ENCODE measurements around the gene GPR156. TPM values are rescaled to one million over a fixed set of nuclear protein-coding genes. Genes with fewer than 3 reads are reported as not detected.
"Not testable (repeated sequence)": the region's sequence is repeated elsewhere in the genome, so short reads cannot be mapped to it uniquely, and the experiment has no call there.

GPR156 gene
- total RNA-seq (2021; fragmentation: NEBNext Ultra II Directional; extraction: Animal tissue kit (Norgen Biotek cat#: 25700)) = under 1 TPM; 0.14 to 0.29 (median 0.21) TPM
- long read RNA-seq = 0 reads

DNA sequence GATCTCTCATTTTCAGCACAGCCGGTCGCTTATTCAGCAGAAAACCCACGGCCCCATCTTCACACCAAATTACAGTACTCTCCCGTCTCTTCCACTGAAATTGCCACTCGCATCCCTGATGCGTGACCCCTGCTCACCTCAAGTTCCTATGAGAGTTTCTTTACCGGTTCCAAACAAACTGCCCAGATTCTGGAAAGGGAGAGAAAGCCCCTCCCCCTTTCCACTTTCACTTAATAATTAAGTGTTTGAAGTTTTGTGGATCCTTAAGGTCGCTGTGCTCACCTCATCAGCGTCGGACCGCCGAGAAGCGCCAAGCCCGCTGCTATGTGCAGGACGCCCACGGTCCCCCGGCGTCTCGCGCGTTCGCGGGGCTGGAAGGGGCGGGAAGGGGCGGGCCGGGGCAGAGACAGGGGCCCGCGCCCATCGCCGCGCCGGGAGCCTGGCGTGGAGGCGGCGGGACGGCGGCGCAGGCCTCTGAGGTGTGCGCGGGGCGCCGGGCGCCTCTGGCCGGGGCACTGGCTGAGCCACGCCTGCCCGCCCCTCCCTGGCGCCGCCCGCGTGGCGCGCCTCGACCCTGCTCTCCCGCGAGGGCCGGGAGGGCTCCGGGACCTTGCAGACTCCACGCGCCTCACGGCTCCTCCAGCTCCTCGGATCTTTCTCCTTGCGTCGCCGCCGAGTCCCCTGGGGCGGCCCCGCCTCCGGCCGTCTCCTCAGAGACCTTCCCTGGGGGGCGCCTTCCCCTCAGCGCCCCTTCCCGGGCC is at the start of gene GPR156:
GPR156 (minus strand) TSS at position 476 of the 761 bp plus-strand sequence. CDS start 41,124 bp downstream, outside the sequence.
- H3K27ac Mint-ChIP-seq = no peak within 1 kb of the TSS
- no peak for DNase-seq
- TF ChIP-seq CTCF (IDR thresholded peaks at IDR 0.05) = no peak

DNA sequence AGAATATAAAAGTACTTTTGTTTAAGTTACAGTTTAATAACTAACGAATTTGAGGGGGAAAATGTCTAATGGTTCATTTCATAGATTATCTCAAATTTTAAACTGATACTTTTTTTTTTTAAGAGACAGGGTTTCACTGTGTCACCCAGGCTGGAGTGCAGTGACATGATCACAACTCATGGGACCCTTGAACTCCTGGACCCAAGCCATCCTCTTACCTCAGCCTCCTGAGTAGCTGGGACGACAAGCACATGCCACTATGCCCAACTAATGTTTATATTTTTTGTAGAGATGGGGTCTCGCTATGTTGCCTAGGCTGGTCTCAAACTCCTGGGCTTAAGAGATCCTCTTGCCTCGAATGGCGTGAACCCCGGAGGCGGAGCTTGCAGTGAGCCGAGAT is 47.6 kb upstream of the GPR156 start:
- DNase-seq = no peak
- Mint-ChIP-seq H3K4me1 (ENCODE audit: low read depth) (no peaks in the 10 kb centered on the region), H3K4me3 (no peak overlapping the region), H3K27ac (no peak overlapping the region), H3K27me3 (ENCODE audit: insufficient read depth) (no peaks in the 10 kb centered on the region), H3K9me3 (no peaks in the 10 kb centered on the region), H3K36me3 (ENCODE audit: low read depth) (peaks cover 17% of the 10 kb centered on the region)
- TF ChIP-seq CTCF (IDR thresholded peaks at IDR 0.05) = no peak

More for the DNA sequence above, at the start of gene GPR156:
- Mint-ChIP-seq H3K4me1 (ENCODE audit: low read depth) (no peaks in the 10 kb centered on the region), H3K4me3 (peak within 1 kb of the TSS; percentile 83), H3K9me3 (no peaks in the 10 kb centered on the region), H3K36me3 (ENCODE audit: low read depth) (no peaks in the 10 kb centered on the region; the same call in 1 of the 2 replicates), H3K27me3 (ENCODE audit: insufficient read depth) (peaks cover 48% of the 10 kb centered on the region)

DNA sequence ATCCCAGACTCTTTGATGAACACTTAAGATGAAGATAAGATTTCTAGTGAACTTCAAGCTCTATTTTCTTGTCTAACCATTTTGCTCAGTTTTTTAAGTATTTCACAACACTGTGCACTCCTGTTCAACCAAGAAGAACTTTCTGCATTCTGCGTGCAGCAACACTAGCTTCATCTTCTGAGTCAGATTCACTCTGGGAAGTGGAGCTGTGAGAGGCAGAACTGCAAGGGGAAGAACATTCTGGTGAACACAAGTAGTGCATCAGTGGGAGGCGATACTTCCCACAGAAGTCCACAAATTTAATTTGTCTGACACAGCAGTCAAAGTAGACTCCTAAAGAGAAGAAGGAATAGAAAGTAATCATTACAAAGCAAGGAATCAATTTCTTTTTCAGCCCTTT is 46.1 kb upstream of the GPR156 start:
- Mint-ChIP-seq H3K9me3 (no peaks in the 10 kb centered on the region), H3K27me3 (ENCODE audit: insufficient read depth) (no peaks in the 10 kb centered on the region), H3K27ac (no peak overlapping the region), H3K4me1 (ENCODE audit: low read depth) (no peaks in the 10 kb centered on the region), H3K4me3 (no peak overlapping the region), H3K36me3 (ENCODE audit: low read depth) (peaks cover 17% of the 10 kb centered on the region)
- no peak for TF ChIP-seq CTCF (IDR thresholded peaks at IDR 0.05)
- DNase-seq = no peak

DNA sequence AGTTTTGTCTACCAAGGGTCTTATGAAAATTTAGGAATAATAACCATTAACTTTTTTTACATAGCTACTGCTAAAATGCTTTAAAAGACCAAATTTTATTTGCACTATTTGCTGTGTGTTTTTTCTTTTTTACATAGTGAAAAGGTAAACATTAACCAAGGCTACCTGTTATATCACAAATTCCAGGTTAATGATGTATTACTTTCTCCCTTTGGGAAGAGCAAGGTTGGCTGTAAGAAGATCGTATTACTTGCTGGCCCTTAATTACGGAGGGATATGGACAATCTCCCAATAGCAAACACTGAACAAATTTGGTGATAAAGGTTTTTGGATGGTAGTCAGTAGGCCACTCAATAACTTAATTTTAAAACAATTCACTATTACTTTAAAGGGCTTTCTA is 41.8 kb upstream of the GPR156 start:
- no peak for DNase-seq
- no peak for TF ChIP-seq CTCF (IDR thresholded peaks at IDR 0.05)
- H3K36me3 Mint-ChIP-seq (ENCODE audit: low read depth) = peaks cover 20% of the 10 kb centered on the region
- no peak overlapping the region for H3K27ac Mint-ChIP-seq
- H3K9me3 Mint-ChIP-seq = no peaks in the 10 kb centered on the region
- no peak overlapping the region for H3K4me3 Mint-ChIP-seq
- no peaks in the 10 kb centered on the region for H3K27me3 Mint-ChIP-seq (ENCODE audit: insufficient read depth)
- peaks cover 8% of the 10 kb centered on the region for H3K4me1 Mint-ChIP-seq (ENCODE audit: low read depth)

DNA sequence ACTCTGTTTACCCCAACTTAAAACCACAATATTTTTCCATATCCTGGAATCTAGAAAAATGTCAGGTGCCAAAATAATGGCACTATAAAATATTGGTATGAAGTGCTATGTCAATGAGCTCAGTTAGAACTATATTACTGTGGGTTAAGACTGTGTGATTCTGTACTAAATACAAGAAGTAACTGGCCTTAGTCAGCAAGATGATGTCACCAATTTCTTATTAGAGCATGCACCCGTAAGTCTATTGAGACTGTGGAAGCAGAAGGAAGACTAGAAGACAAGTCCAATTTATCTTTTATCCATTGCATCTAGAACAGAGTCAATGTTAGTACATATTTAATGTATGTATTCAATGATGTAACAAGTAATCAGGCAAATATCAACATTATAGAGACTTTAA is 39.2 kb upstream of the GPR156 start:
- Mint-ChIP-seq H3K4me3 (no peak overlapping the region), H3K27me3 (ENCODE audit: insufficient read depth) (no peaks in the 10 kb centered on the region), H3K36me3 (ENCODE audit: low read depth) (peaks cover 16% of the 10 kb centered on the region), H3K9me3 (no peaks in the 10 kb centered on the region), H3K4me1 (ENCODE audit: low read depth) (peaks cover 8% of the 10 kb centered on the region), H3K27ac (no peak overlapping the region)
- no peak for TF ChIP-seq CTCF (IDR thresholded peaks at IDR 0.05)
- DNase-seq = no peak

GRCh38 chr3:120323761-120324160 is 38.7 kb upstream of the GPR156 start:
- not testable (repeated sequence) for H3K4me3 Mint-ChIP-seq; H3K9me3 Mint-ChIP-seq; DNase-seq; H3K4me1 Mint-ChIP-seq (ENCODE audit: low read depth); H3K27me3 Mint-ChIP-seq (ENCODE audit: insufficient read depth); H3K27ac Mint-ChIP-seq
- H3K36me3 Mint-ChIP-seq (ENCODE audit: low read depth) = peaks cover 16% of the 10 kb centered on the region
